Mucosa of descending colon (tissue), 3 donors: ENCODE measurements around the gene CCDC50. TPM values are rescaled to one million over a fixed set of nuclear protein-coding genes. Genes with fewer than 3 reads are reported as not detected.

Experiments
- ATAC-seq: fragments of 200-7000 bp; cut with Tn5 transposase; one replicate; pipeline ENCODE4 v1.9.1; 2020; ENCODE audit warnings: mild to moderate bottlenecking, moderate library complexity
- DNase-seq, 3 donors: peaks; one replicate each; pipeline ENCODE4 v3.0.0-alpha.2; 2020
- H3K36me3 ChIP-seq: fragments of 200-600 bp; one replicate; pipeline ENCODE4 v1.8.0; 2021; ENCODE audit warnings: low read depth, mild to moderate bottlenecking
- H3K4me1 ChIP-seq: fragments of 200-600 bp; one replicate; pipeline ENCODE4 v1.8.0; 2021; ENCODE audit warnings: low read depth, mild to moderate bottlenecking
- H3K4me3 ChIP-seq: fragments of 200-600 bp; one replicate; pipeline ENCODE4 v1.8.0; 2021; ENCODE audit warnings: mild to moderate bottlenecking
- H3K9me3 ChIP-seq: fragments of 200-600 bp; one replicate; pipeline ENCODE4 v1.8.0; 2021; ENCODE audit warnings: mild to moderate bottlenecking
- intact Hi-C, 2 donors: fragments of 100-400 bp; cut with DNase I in 1 of 2; cut with micrococcal nuclease in 1 of 2; formaldehyde crosslinking; loops; one replicate each; pipeline versions ENCODE4 v1.11.0 to v1.11.1; 2022; cut with DNase I, micrococcal nuclease
- total RNA-seq, 3 donors: library from RNA; stranded (reverse); fragmentation: NEBNext Ultra II Directional in 2 of 3; extraction: Animal tissue kit (Norgen Biotek cat#: 25700) in 2 of 3; gene quantifications; one replicate each; pipeline versions ENCODE4 v1.2.1 to v1.2.4, GENCODE V29; 2021 to 2023
- TF ChIP-seq, protein P1 (sequence below): fragments of 200-600 bp; IDR thresholded peaks from one replicate; pipeline ENCODE4 v1.8.0; 2022; ENCODE audit warnings: antibody characterized with exemption, mild to moderate bottlenecking
- donor health status: DM: no; HTN: no; CAD: no; lungs with moderate emphysema.
- donor health status: DM: no; HTN: no; CAD: no.
- donor health status: DM: no; HTN: yes; CAD: no.

Gene CCDC50
- total RNA-seq, 3 donors from 2014 or later, result 41.8 to 89.8 (median 60.2) TPM

DNA sequence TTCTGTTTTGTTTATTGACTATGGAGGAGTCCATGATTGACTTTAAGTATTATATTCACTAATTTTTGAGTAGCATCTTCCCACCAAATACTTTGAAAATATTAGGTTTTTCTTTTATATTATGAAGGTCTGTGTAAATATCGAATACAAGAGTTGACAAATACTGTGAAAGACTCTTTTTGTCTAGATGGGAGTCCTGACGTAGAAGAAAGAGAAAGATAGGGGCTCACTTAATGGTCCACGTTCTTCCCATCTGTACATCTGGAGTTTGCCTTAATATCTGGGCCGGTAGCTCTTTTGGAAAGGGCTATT, 8.9 kb downstream of the CCDC50 start:
- Histone ChIP-seq H3K36me3 (no peaks in the 10 kb centered on the region), H3K4me1 (peaks cover 7% of the 10 kb centered on the region), H3K9me3 (no peaks in the 10 kb centered on the region), H3K4me3 (no peak overlapping the region)
- TF ChIP-seq, protein P1, sequence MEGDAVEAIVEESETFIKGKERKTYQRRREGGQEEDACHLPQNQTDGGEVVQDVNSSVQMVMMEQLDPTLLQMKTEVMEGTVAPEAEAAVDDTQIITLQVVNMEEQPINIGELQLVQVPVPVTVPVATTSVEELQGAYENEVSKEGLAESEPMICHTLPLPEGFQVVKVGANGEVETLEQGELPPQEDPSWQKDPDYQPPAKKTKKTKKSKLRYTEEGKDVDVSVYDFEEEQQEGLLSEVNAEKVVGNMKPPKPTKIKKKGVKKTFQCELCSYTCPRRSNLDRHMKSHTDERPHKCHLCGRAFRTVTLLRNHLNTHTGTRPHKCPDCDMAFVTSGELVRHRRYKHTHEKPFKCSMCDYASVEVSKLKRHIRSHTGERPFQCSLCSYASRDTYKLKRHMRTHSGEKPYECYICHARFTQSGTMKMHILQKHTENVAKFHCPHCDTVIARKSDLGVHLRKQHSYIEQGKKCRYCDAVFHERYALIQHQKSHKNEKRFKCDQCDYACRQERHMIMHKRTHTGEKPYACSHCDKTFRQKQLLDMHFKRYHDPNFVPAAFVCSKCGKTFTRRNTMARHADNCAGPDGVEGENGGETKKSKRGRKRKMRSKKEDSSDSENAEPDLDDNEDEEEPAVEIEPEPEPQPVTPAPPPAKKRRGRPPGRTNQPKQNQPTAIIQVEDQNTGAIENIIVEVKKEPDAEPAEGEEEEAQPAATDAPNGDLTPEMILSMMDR, result no peak
- ATAC-seq (no peak), DNase-seq (no peak)
- intact Hi-C loops, result no loop called here

DNA sequence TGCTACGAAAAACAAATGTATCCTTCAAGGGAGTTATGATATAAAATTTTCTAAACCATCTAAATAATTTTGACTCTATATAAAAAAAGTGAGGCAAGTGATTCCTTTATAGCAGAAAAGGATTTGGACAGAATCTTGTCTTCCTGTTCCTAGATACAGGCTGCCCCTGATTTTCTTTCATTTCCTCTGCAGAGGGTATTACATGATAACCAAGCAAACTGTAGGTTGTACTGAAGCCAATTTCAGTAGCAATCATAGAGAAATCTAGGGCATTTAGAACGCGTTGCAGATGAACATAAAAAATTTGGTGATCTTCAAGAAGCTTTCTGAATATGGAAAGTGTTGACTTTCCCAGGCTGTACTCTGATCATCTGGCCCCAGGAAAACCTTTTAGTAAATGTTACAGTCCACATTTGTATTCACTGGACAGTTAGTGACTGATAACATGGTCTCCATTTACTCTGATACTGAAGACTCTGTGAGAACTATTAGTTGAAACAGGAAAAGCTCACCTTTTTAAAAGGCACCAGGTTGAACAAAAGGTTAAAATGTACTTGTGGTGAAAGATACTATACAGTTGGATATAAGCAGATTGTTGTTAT, 10.2 kb downstream of the CCDC50 start:
- no peak for DNase-seq
- intact Hi-C loops, result no loop called here
- Histone ChIP-seq H3K4me1 (no peaks in the 10 kb centered on the region), H3K9me3 (no peaks in the 10 kb centered on the region), H3K36me3 (no peaks in the 10 kb centered on the region), H3K4me3 (no peak overlapping the region)
- no peak for ATAC-seq
- TF ChIP-seq, protein P1, result no peak

DNA sequence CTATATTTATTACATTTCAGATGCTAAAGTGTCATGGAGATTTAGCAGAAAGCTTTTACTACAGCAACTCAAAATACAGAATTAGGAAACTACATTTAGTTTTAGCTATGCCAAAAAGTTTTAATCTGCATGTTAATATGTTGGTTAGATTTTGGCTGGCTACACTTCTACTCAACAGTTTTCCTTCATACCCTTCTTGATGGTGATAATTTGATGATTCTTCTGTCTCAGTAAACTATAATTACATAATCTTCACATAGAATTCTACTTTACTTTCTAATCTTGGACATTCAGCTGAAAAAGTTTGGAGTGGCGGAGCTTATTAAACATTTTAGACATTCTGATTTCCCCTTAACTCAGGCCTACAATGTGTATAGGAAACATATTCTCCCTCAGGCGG, 11.2 kb downstream of the CCDC50 start:
- no peak for DNase-seq
- H3K4me3 ChIP-seq, result no peak overlapping the region
- no peaks in the 10 kb centered on the region for H3K9me3 ChIP-seq
- H3K4me1 ChIP-seq, result no peaks in the 10 kb centered on the region
- ATAC-seq, result no peak
- intact Hi-C loops, result no loop called here
- TF ChIP-seq, protein P1, result no peak
- no peaks in the 10 kb centered on the region for H3K36me3 ChIP-seq

DNA sequence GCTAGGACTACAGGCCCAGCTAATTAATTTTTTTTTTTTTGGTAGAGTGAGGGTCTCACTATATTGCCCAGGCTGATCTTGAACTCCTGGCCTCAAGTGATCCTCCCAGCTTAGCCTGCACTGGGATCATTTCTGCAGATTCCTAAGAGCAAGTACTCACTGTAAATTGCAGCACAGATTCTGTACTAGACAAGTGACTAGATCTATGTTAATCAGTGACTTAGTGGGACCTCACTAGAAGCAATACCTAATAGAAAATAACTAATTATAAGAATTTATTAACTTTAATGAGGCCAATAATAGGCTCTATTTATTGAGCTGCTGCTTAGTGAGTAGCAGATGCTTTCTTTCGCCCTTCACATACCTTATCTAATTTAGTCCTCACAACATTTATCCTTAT, 11.8 kb downstream of the CCDC50 start:
- Histone ChIP-seq H3K36me3 (no peaks in the 10 kb centered on the region), H3K9me3 (no peaks in the 10 kb centered on the region), H3K4me1 (no peaks in the 10 kb centered on the region), H3K4me3 (no peak overlapping the region)
- DNase-seq (no peak), ATAC-seq (no peak)
- TF ChIP-seq, protein P1, result no peak
- intact Hi-C loops, result no loop called here

DNA sequence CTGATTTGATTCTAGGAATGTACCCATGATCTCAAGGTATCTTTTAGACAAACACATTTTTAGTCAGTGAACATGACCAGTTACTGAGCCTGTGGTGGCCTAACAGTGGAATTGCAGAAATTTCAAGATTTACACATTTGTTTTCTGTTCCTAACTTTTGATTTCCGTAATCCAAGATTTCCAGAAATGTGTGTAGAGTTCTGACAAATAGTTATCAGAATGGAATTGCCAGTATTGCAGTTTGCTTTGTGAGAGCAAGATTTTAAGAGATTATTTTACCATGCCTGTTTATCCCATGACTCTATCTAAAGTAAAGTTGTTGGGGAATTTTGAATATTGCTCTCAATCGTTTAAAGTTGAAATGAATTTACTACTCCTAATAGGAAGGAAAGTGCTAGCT, 12.8 kb downstream of the CCDC50 start:
- DNase-seq, result no peak
- TF ChIP-seq, protein P1, result no peak
- no peak for ATAC-seq
- Histone ChIP-seq H3K36me3 (no peaks in the 10 kb centered on the region), H3K4me3 (no peak overlapping the region), H3K9me3 (no peaks in the 10 kb centered on the region), H3K4me1 (no peaks in the 10 kb centered on the region)
- intact Hi-C loops, result no loop called here

DNA sequence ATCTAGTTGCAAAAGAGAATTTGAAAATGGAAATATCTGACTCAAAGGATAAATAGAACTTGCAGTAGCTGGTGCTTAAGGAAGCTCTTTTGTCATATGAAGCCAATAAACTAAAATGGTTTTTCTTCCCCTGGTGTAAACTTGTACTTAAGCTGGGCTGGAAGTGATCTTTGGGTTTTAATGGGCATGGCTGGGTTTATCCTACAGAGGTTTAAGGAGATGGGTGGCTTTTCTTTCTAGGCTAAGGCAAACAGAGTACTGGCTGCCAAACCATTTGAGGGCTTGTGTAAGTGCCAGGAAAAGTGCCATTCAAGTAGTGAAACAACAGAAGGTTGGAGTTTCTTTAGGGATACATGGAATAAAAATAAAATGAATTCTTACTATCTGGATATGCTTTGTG, 13.2 kb downstream of the CCDC50 start:
- ATAC-seq (peak; percentile 39), DNase-seq (no peak)
- H3K4me3 ChIP-seq, result no peak overlapping the region
- H3K4me1 ChIP-seq, result no peaks in the 10 kb centered on the region
- no peaks in the 10 kb centered on the region for H3K9me3 ChIP-seq
- intact Hi-C loops, result no loop called here
- TF ChIP-seq, protein P1, result no peak
- no peaks in the 10 kb centered on the region for H3K36me3 ChIP-seq
